HepG2 (cell line): ENCODE measurements around the gene APLF. TPM values are rescaled to one million over a fixed set of nuclear protein-coding genes. Genes with fewer than 3 reads are reported as not detected.
"Not testable (repeated sequence)": the region's sequence is repeated elsewhere in the genome, so short reads cannot be mapped to it uniquely, and the experiment has no call there.

ENCODE experiments used
- ATAC-seq: fragments of 200-7000 bp; cut with Tn5 transposase; 3 replicates; pipeline ENCODE4 v1.9.1; 2020; ENCODE audit warnings: mild to moderate bottlenecking, moderate library complexity
- BruUV-seq: library from RNA; stranded (reverse); fragments of 400-500 nt; replicated peaks from 2 replicates; lab custom pipeline; 2021; lab: Mats Ljungman, UMichigan
- CTCF ChIA-PET: fragments of 300-600 bp; formaldehyde crosslinking; extraction: SDS; loops from one replicate; lab custom pipeline; 2021; ENCODE audit warnings: low total read pairs, inconsistent platforms, low intra/inter-chr PET ratio; lab: Yijun Ruan, JAX
- POLR2A ChIA-PET: fragments of 350-600 bp; sonication (Branson Sonifier 250); formaldehyde crosslinking; loops from one replicate; lab custom pipeline; 2020; ENCODE audit warnings: antibody characterized with exemption, inconsistent platforms; lab: Yijun Ruan, JAX
- DNase-seq: peaks from one replicate; pipeline ENCODE4 v3.0.0-alpha.2; 2015; ENCODE audit warnings: low spot score
- FAIRE-seq: peaks from 3 replicates; lab custom pipeline; 2011; peaks lifted over from hg19 to GRCh38; lab: Jason Lieb, UNC
- H2AFZ ChIP-seq: one replicate; pipeline ENCODE4 v1.6.1; 2011; ENCODE audit warnings: low read length, inconsistent platforms
- H3K27ac ChIP-seq: fragments of 300-600 bp; 3 replicates; pipeline ENCODE4 v1.8.0; 2011; ENCODE audit warnings: mixed run types, mild to moderate bottlenecking, mixed read lengths, low read length, inconsistent platforms; ENCODE audit not compliant: insufficient read depth; ENCODE audit errors: extremely low read length
- H3K27me3 ChIP-seq, 2 experiments: fragments of 200-600 bp in 1 of 2; 2 replicates in 1 of 2; 3 replicates in 1 of 2; pipeline versions ENCODE4 v1.6.0 to v1.8.0; 2011; ENCODE audit warnings: low read length in 2 of 2, mild to moderate bottlenecking in 2 of 2, moderate library complexity in 2 of 2, inconsistent platforms in 1 of 2; ENCODE audit not compliant: insufficient read depth in 2 of 2, control insufficient read depth in 1 of 2
- H3K36me3 ChIP-seq, 2 experiments: fragments of 200-600 bp in 1 of 2; replicated peaks in 1 of 2; 2 replicates in 1 of 2; 3 replicates in 1 of 2; pipeline versions ENCODE4 v1.5.1 to v1.8.0; 2011; ENCODE audit warnings: low read length in 2 of 2, inconsistent platforms in 1 of 2; ENCODE audit not compliant: insufficient read depth in 2 of 2, control insufficient read depth in 1 of 2
- H3K4me1 ChIP-seq: 2 replicates; pipeline ENCODE4 v1.5.1; 2012; ENCODE audit warnings: low read length, inconsistent platforms; ENCODE audit not compliant: insufficient read depth
- H3K4me2 ChIP-seq: 2 replicates; pipeline ENCODE4 v1.6.0; 2011; ENCODE audit warnings: low read depth, low read length, inconsistent platforms
- H3K4me3 ChIP-seq, 3 experiments: fragments of 200-600 bp in 1 of 3; sonication (generic), shearing (Covaris generic) in 1 of 3; replicated peaks in 1 of 3; 2 replicates each; pipeline ENCODE4 v1.5.1; 2011 to 2016; ENCODE audit warnings: low read length in 3 of 3, inconsistent platforms in 2 of 3, low read depth in 2 of 3, mild to moderate bottlenecking in 2 of 3, control low read depth in 1 of 3, mixed read lengths in 1 of 3; ENCODE audit not compliant: insufficient read depth in 1 of 3
- H3K79me2 ChIP-seq: one replicate; pipeline ENCODE4 v1.6.1; 2011; ENCODE audit warnings: low read length, inconsistent platforms; ENCODE audit not compliant: insufficient read depth
- H3K9ac ChIP-seq: 2 replicates; pipeline ENCODE4 v1.6.0; 2011; ENCODE audit warnings: mild to moderate bottlenecking, low read depth, low read length, inconsistent platforms; ENCODE audit not compliant: insufficient read depth
- H3K9me3 ChIP-seq: 2 replicates; pipeline ENCODE4 v1.5.1; 2012; ENCODE audit warnings: mild to moderate bottlenecking, low read length
- H4K20me1 ChIP-seq: 2 replicates; pipeline ENCODE4 v1.6.0; 2011; ENCODE audit warnings: inconsistent platforms, mild to moderate bottlenecking, low read length, moderate library complexity; ENCODE audit not compliant: insufficient read depth
- MEIS1 ChIP-seq: sonication (generic); formaldehyde crosslinking; IDR thresholded peaks from 2 replicates; pipeline ENCODE4 v1.9.0; 2021; ENCODE audit warnings: mild to moderate bottlenecking, missing genetic modification reagents, moderate library complexity, borderline replicate concordance
- WGBS: methylation state at CpG from one replicate; pipeline ENCODE4 v1.1.6; 2017; ENCODE audit warnings: low lambda C conversion rate; 5-methylcytosine and 5-hydroxymethylcytosine counted together
- in situ Hi-C: cut with HindIII; loops from 2 replicates; pipeline ENCODE4 v1.10.0; 2017; ENCODE audit warnings: low pct_unique_long_range_greater_than_20kb; ENCODE audit not compliant: extremely low pct_ligation_motif_present
- intact Hi-C: fragments of 100-400 bp; cut with micrococcal nuclease; formaldehyde crosslinking; loops from one replicate; pipeline ENCODE4 v1.10.0; 2022; ENCODE audit not compliant: unreplicated experiment
- polyA plus RNA-seq, 8 experiments: library from polyadenylated mRNA; depleted of rRNA in 3 of 8; stranded (reverse) in 7 of 8; unstranded in 1 of 8; fragments of >200 nt; fragmentation: Illumina TruSeq in 4 of 8; extraction: Trizol in 4 of 8; gene quantifications; 2 replicates each; pipeline versions ENCODE4 v1.2.1 to v1.2.3, GENCODE V29; 2011 to 2016; ENCODE audit warnings: low read depth in 4 of 8, missing spikeins in 1 of 8, mixed read lengths in 1 of 8; ENCODE audit not compliant: insufficient read depth in 1 of 8
- total RNA-seq, 5 experiments: library from RNA; depleted of rRNA; stranded (reverse); fragments of >200 nt; fragmentation: Illumina TruSeq; extraction: Trizol; gene quantifications; 2 replicates each; pipeline ENCODE4 v1.2.3, GENCODE V29; 2016; ENCODE audit warnings: low read depth in 1 of 5
- TF ChIP-seq, protein P1 (sequence below): sonication (generic); formaldehyde crosslinking; IDR thresholded peaks from 2 replicates; pipeline ENCODE4 v1.5.1; 2020; ENCODE audit warnings: mild to moderate bottlenecking, missing genetic modification reagents, borderline replicate concordance

APLF gene
- total and polyA plus RNA-seq, 2 of the 13 experiments (the other 11 are each of a cell fraction or from before 2014, with no cell fraction given) = 0.45 to 2.2 TPM

DNA sequence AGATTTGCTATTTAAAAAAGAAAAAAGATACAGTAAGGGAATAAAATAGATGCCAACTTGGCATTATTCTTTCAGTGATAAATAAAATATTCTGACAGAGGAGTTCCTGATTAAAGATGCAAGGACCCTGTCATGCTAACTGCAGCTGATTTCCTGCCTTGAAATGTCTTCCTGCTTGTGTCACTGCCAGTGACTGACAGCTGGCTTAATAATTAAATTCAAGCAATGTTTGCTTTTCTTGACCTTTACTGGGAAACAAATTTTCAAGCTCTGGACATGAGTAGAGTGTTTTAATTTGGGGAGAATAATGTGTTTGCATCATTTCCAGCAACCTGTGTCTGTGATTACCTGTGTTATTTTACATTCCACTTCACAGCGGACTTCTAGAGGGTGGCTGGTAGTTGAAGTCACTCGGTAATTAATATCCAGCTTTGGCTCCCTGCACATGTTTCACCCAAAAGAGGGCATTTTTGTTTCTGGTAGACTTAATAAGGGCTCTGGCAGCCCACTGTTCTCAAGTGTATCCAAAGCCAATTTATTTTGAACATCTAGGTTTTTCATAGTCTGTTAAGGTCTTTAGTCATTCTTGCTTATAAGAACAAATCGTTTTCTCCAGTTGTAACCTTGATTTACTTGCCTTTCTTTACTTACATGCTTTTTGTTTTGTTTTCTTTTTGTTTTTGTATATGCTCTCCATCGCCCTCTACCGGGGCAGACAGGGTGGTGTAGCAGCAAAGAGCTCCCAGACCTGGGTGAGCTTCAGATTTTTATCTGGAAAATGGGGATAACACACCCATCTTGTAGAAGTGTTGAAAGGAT lies 127.5 kb downstream of the APLF start (continued):
- TF ChIP-seq, protein P1, sequence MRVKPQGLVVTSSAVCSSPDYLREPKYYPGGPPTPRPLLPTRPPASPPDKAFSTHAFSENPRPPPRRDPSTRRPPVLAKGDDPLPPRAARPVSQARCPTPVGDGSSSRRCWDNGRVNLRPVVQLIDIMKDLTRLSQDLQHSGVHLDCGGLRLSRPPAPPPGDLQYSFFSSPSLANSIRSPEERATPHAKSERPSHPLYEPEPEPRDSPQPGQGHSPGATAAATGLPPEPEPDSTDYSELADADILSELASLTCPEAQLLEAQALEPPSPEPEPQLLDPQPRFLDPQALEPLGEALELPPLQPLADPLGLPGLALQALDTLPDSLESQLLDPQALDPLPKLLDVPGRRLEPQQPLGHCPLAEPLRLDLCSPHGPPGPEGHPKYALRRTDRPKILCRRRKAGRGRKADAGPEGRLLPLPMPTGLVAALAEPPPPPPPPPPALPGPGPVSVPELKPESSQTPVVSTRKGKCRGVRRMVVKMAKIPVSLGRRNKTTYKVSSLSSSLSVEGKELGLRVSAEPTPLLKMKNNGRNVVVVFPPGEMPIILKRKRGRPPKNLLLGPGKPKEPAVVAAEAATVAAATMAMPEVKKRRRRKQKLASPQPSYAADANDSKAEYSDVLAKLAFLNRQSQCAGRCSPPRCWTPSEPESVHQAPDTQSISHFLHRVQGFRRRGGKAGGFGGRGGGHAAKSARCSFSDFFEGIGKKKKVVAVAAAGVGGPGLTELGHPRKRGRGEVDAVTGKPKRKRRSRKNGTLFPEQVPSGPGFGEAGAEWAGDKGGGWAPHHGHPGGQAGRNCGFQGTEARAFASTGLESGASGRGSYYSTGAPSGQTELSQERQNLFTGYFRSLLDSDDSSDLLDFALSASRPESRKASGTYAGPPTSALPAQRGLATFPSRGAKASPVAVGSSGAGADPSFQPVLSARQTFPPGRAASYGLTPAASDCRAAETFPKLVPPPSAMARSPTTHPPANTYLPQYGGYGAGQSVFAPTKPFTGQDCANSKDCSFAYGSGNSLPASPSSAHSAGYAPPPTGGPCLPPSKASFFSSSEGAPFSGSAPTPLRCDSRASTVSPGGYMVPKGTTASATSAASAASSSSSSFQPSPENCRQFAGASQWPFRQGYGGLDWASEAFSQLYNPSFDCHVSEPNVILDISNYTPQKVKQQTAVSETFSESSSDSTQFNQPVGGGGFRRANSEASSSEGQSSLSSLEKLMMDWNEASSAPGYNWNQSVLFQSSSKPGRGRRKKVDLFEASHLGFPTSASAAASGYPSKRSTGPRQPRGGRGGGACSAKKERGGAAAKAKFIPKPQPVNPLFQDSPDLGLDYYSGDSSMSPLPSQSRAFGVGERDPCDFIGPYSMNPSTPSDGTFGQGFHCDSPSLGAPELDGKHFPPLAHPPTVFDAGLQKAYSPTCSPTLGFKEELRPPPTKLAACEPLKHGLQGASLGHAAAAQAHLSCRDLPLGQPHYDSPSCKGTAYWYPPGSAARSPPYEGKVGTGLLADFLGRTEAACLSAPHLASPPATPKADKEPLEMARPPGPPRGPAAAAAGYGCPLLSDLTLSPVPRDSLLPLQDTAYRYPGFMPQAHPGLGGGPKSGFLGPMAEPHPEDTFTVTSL (CRISPR knock-in tag) = peak; percentile 78; the same call in 1 of the 2 replicates
- 0 out of 2 replicates have a peak, but pooled peaks have one; percentile 72 for TF ChIP-seq MEIS1 (CRISPR knock-in tag)
- TF ChIP-seq, all 625 proteins: peak for 64

- BruUV-seq, in situ Hi-C loops, POLR2A ChIA-PET, H3K36me3 ChIP-seq, H2AFZ ChIP-seq, H3K27ac ChIP-seq, FAIRE-seq, H3K9me3 ChIP-seq, H3K4me3 ChIP-seq, H3K27me3 ChIP-seq, H3K9ac ChIP-seq, ATAC-seq, DNase-seq, H3K79me2 ChIP-seq, H4K20me1 ChIP-seq: not testable (repeated sequence)
- Histone ChIP-seq H3K4me2 (peak overlapping the region; percentile 67; the same call in 1 of the 2 replicates), H3K4me1 (peaks cover 13% of the 10 kb centered on the region)
- CTCF ChIA-PET = interaction anchor here (1.7 to 2.1 kb wide), 2 partner anchors 107 to 132 kb away, joined by 12 to 14 read pairs; no protein-coding TSS in a partner anchor
- 19% methylated on average over 2 of the region's 2 CpGs for WGBS
- intact Hi-C loops = loop anchor here (1.0 kb wide), 3 partner anchors 108 to 132 kb away; partner anchors contain the start of genes APLF and FBXO48
Measured at GRCh38 chr2:68595493-68595785, 128.1 kb downstream of the APLF start.

DNA sequence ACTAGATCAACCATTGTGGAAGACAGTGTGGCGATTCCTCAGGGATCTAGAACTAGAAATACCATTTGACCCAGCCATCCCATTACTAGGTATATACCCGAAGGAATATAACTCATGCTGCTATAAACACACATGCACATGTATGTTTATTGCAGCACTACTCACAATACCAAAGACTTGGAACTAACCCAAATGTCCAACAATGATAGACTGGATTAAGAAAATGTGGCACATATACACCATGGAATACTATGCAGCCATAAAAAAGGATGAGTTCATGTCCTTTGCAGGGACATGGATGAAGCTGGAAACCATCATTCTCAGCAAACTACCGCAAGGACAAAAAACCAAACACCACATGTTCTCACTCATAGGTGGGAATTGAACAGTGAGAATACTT lies 133.1 kb downstream of the APLF start:
- FAIRE-seq, BruUV-seq, H3K9me3 ChIP-seq, CTCF ChIA-PET, H3K27ac ChIP-seq, H3K4me3 ChIP-seq, H3K36me3 ChIP-seq, H4K20me1 ChIP-seq, intact Hi-C loops, H2AFZ ChIP-seq, POLR2A ChIA-PET, H3K27me3 ChIP-seq, H3K4me1 ChIP-seq, H3K79me2 ChIP-seq, in situ Hi-C loops, H3K4me2 ChIP-seq, DNase-seq, ATAC-seq, H3K9ac ChIP-seq: not testable (repeated sequence)
- WGBS = 18% methylated on average over 3 of the region's 3 CpGs
